GM12864 (cell line): ENCODE results near the gene CCL22.

Source experiments
- DNase-seq: peaks from one replicate; pipeline ENCODE4 v3.0.0-alpha.2; 2011; ENCODE audit warnings: low read depth
- H3K4me3 ChIP-seq: 2 replicates; pipeline ENCODE4 v1.5.1; 2011; ENCODE audit warnings: mild to moderate bottlenecking, low read depth, low read length, control low read depth
- CTCF ChIP-seq: IDR thresholded peaks from 2 replicates; pipeline ENCODE4 v1.5.1; 2011; ENCODE audit warnings: low read depth, mild to moderate bottlenecking, moderate library complexity, low read length, control low read depth, inconsistent platforms; ENCODE audit errors: missing control alignments

Gene CCL22

GRCh38 chr16:57383276-57384247 lies 25.0 kb downstream of the CCL22 start:
- DNase-seq = no peak
- H3K4me3 ChIP-seq = no peak overlapping the region
- no peak for TF ChIP-seq CTCF

GRCh38 chr16:57384248-57385070 lies 25.9 kb downstream of the CCL22 start:
- H3K4me3 ChIP-seq = no peak overlapping the region
- no peak for TF ChIP-seq CTCF
- no peak for DNase-seq

GRCh38 chr16:57385083-57385482 lies 26.5 kb downstream of the CCL22 start:
- H3K4me3 ChIP-seq = no peak overlapping the region
- DNase-seq = no peak
- TF ChIP-seq CTCF = no peak

- no peak for DNase-seq
- no peak for TF ChIP-seq CTCF
- H3K4me3 ChIP-seq = no peak overlapping the region
Observed at GRCh38 chr16:57386381-57386951, 27.9 kb downstream of the CCL22 start.

- TF ChIP-seq CTCF = no peak
- no peak overlapping the region for H3K4me3 ChIP-seq
- DNase-seq = no peak
Observed at GRCh38 chr16:57387598-57388354, 29.2 kb downstream of the CCL22 start.

GRCh38 chr16:57388359-57389086 lies 29.9 kb downstream of the CCL22 start:
- DNase-seq = peak; percentile 62
- no peak for TF ChIP-seq CTCF
- no peak overlapping the region for H3K4me3 ChIP-seq
